Mucosa of rectum (tissue), 2 donors: ENCODE data around the gene STAT4.
"Not testable (repeated sequence)": the region's sequence is repeated elsewhere in the genome, so short reads cannot be mapped to it uniquely, and the experiment has no call there.

Experiments used
- H3K27ac ChIP-seq, 2 donors: one replicate each; pipeline ENCODE4 v1.7.0; 2013; ENCODE audit warnings: inconsistent platforms in 2 of 2, low read depth in 2 of 2, low read length in 2 of 2
- H3K27me3 ChIP-seq, 2 donors: one replicate each; pipeline ENCODE4 v1.7.0; 2013; ENCODE audit warnings: low read length in 2 of 2; ENCODE audit not compliant: control insufficient read depth in 2 of 2, insufficient read depth in 2 of 2
- H3K36me3 ChIP-seq, 2 donors: one replicate each; pipeline ENCODE4 v1.7.0; 2013; ENCODE audit warnings: low read length in 2 of 2; ENCODE audit not compliant: control insufficient read depth in 2 of 2, insufficient read depth in 2 of 2
- H3K4me1 ChIP-seq, 2 donors: one replicate each; pipeline ENCODE4 v1.7.0; 2013; ENCODE audit warnings: low read length in 2 of 2, mild to moderate bottlenecking in 1 of 2; ENCODE audit not compliant: control insufficient read depth in 2 of 2, insufficient read depth in 2 of 2
- H3K4me3 ChIP-seq, 2 donors: one replicate each; pipeline ENCODE4 v1.7.0; 2013; ENCODE audit warnings: low read length in 2 of 2
- H3K9ac ChIP-seq, 2 donors: one replicate each; pipeline ENCODE4 v1.7.0; 2013; ENCODE audit warnings: low read length in 2 of 2, low read depth in 1 of 2, mild to moderate bottlenecking in 1 of 2
- H3K9me3 ChIP-seq, 2 donors: one replicate each; pipeline ENCODE4 v1.7.0; 2013; ENCODE audit warnings: low read length in 2 of 2; ENCODE audit not compliant: control insufficient read depth in 2 of 2
- donor health status: healthy.
- donor health status: Normal muscosa, but diverticular disease.

The STAT4 gene

GRCh38 chr2:191001624-191002023, 149.2 kb downstream of the STAT4 start:
- H3K9ac ChIP-seq, result no peak overlapping the region
- H3K4me3 ChIP-seq, result no peak overlapping the region
- no peaks in the 10 kb centered on the region for H3K27me3 ChIP-seq
- no peak overlapping the region for H3K27ac ChIP-seq
- no peaks in the 10 kb centered on the region for H3K9me3 ChIP-seq
- peaks cover 93 to 94% of the 10 kb centered on the region in 2 donors for H3K36me3 ChIP-seq
- no peaks in the 10 kb centered on the region for H3K4me1 ChIP-seq

DNA sequence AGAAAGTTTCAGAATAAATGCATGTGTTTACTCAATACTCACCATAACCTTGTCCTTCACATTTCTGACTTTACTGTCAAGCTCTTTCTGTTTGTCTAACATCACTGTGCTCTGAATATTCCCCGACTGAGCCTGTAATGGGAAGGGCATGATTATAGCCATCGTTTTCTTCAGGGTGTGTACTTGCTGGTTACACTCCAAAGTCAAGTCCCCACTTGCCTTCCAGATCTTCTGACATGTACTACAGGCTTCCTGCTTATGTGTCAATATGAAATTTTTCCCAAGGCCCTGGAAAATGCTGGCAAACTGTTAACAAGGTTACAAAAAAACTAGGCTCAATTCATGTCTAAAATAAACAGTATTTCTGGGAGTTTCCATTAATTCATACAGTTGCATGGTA, 149.8 kb downstream of the STAT4 start:
- no peak overlapping the region for H3K27ac ChIP-seq
- no peaks in the 10 kb centered on the region for H3K9me3 ChIP-seq
- H3K9ac ChIP-seq, result no peak overlapping the region
- H3K36me3 ChIP-seq, result peaks cover 88 to 92% of the 10 kb centered on the region in 2 donors
- H3K4me3 ChIP-seq, result no peak overlapping the region
- no peaks in the 10 kb centered on the region for H3K4me1 ChIP-seq
- no peaks in the 10 kb centered on the region for H3K27me3 ChIP-seq

DNA sequence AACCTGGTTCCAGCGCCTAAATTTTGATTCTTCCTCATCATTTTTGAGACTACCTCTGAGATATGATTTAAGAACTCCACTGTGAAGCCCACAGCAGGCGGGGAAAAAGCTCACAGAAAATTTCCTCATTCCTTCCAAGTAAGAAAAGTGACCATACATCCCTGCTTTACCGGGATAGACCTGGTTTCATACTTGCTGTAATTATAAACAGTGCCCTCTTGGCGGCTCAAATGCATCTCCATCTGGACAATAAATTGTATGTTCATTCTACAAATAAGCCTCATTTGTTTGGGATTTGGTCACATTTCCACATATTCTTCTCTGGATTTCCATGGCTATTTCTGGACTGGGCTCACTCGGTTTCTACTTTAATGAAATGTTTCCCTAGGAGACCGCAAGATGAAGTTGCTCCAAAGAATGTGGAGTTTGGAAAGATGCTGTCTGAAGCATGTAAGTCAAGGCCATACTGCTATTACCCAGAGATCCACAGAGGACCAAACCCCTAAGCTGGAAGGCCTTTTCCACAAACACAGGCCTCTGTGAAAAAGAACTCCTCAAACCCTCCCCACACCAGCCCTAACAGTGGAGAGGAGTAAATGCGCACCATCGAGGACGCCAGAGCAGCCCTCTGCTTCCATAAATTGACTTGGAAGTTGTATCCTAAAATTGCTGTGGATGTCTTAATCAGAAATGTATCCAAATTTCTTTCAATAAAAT, 150.7 kb downstream of the STAT4 start:
- Histone ChIP-seq H3K27me3 (no peaks in the 10 kb centered on the region), H3K4me3 (no peak overlapping the region), H3K9ac (no peak overlapping the region), H3K4me1 (no peaks in the 10 kb centered on the region), H3K36me3 (peaks cover 88 to 92% of the 10 kb centered on the region in 2 donors), H3K27ac (no peak overlapping the region), H3K9me3 (no peaks in the 10 kb centered on the region)

DNA sequence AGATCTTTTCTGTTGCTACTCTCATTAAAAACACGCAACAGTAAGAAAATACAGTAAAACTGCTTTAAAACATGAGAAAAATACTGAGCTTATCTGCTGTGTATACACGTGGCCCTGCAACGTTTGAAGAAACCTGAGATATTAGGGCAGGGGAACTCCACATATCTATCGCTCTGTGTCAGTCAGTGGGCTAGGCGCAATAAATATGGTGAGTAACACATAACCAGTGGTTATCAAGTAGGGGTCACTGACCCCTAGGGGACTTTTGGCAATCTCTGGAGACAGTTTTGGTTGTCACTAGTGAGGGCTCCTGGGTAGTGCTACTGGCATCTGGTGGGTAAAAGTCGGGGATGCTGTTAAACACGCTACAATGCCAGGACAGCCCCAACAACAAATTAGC, 151.7 kb downstream of the STAT4 start:
- Histone ChIP-seq H3K4me3 (no peak overlapping the region), H3K27ac (no peak overlapping the region), H3K9ac (no peak overlapping the region), H3K36me3 (peaks cover 86 to 89% of the 10 kb centered on the region in 2 donors), H3K27me3 (no peaks in the 10 kb centered on the region), H3K4me1 (no peaks in the 10 kb centered on the region), H3K9me3 (no peaks in the 10 kb centered on the region)

DNA sequence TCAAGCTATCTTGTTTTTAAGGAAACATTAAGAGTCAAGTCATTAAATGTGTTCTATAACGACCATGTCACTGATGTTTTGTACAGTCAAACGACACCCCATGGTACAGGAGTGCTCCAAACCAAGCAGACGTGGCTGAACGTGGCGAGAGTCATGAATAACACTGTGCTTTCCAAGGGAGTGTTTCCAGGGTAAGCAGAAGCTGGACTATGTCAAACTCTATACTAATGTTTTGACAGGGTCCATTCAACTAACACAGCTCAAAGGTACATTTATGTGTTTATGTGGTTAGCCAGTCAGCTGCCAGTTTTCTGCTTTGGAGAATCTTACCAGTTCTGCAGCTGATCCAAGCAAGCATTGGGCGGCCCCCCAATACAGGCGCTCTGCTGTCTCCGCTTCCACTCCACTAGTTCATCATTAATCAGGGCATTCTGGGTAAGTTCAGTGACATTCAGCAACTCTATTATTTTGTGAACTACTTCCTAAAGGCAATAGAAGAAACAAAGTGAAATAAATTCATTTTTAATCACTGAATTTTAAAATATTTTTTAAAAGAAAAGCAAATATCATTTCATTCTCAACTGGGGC, 153.2 kb downstream of the STAT4 start:
- no peak overlapping the region for H3K4me3 ChIP-seq
- no peak overlapping the region for H3K9ac ChIP-seq
- H3K36me3 ChIP-seq, result peaks cover 85 to 88% of the 10 kb centered on the region in 2 donors
- H3K4me1 ChIP-seq, result no peaks in the 10 kb centered on the region
- no peak overlapping the region for H3K27ac ChIP-seq
- H3K9me3 ChIP-seq, result no peaks in the 10 kb centered on the region
- H3K27me3 ChIP-seq, result no peaks in the 10 kb centered on the region

DNA sequence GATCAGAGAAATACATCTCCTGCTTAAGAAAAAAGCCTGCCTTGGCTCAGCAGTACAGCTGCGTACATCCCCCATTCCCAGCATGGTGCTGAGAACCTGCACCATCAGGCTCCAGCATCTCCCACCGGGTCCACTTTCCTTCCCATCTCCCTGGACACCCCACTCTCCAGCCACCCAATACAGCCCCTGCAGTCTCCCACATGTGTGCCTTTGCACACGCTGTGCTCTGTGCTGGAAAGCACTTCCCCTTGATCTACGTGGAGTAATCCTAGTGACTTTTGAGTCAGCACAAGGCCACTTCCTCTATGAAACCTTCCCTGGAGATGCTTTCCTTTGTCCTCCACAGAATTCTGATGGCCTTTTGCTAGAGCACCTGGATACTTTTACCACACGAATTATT, 153.8 kb downstream of the STAT4 start:
- H3K27me3 ChIP-seq, result no peaks in the 10 kb centered on the region
- H3K4me3 ChIP-seq, result no peak overlapping the region
- H3K4me1 ChIP-seq, result no peaks in the 10 kb centered on the region
- no peak overlapping the region for H3K27ac ChIP-seq
- no peaks in the 10 kb centered on the region for H3K9me3 ChIP-seq
- no peak overlapping the region for H3K9ac ChIP-seq
- H3K36me3 ChIP-seq, result peaks cover 82 to 84% of the 10 kb centered on the region in 2 donors

- H3K9ac ChIP-seq, result no peak overlapping the region
- H3K4me3 ChIP-seq, result no peak overlapping the region
- no peaks in the 10 kb centered on the region for H3K27me3 ChIP-seq
- H3K36me3 ChIP-seq, result peaks cover 80 to 81% of the 10 kb centered on the region in 2 donors
- no peaks in the 10 kb centered on the region for H3K4me1 ChIP-seq
- H3K9me3 ChIP-seq, result no peaks in the 10 kb centered on the region
- no peak overlapping the region for H3K27ac ChIP-seq
These were observed 154.4 kb downstream of the STAT4 start for GRCh38 chr2:190996338-190996946.

DNA sequence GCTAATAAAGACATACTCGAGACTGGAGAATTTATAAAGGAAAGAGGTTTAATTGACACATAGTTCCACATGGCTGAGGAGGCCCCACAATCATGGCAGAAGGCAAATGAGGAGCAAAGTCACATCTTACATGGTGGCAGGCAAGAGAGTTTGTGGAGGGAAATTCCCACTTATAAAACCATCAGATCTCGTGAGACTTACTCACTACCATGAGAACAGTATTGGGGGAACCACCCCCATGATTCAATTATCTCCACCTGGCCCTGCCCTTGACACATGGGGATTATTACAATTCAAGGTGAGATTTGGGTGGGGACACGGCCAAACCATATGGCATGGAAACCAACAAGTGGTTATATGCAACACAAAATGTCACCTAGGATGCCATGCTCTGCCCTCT, 155.5 kb downstream of the STAT4 start:
- not testable (repeated sequence) for H3K4me1 ChIP-seq, H3K9ac ChIP-seq, H3K27me3 ChIP-seq, H3K9me3 ChIP-seq, H3K4me3 ChIP-seq, H3K27ac ChIP-seq
- peaks cover 80 to 81% of the 10 kb centered on the region in 2 donors for H3K36me3 ChIP-seq

DNA sequence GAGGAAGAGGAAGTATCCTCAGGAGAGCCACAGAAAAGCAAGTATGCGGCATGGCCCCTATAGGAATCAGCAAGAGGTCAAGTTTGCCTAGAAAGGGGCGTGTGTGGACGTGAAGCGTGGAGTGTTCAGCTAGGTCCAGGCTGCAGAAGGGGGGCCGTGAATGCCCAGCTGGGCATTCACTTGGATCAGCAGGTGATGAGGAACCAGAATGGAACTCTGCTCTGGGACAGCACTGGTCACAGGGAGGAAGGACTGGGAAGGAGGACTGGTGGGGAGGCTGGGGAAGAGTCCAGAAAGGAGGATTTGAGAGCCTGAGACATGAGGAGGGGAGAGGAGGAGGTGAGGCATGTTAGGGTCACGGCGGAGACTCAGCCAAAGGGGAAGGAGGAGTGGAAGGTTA, 156.6 kb downstream of the STAT4 start:
- Histone ChIP-seq H3K36me3 (peaks cover 78 to 79% of the 10 kb centered on the region in 2 donors), H3K27me3 (no peaks in the 10 kb centered on the region), H3K4me3 (no peak overlapping the region), H3K4me1 (no peaks in the 10 kb centered on the region), H3K27ac (no peak overlapping the region), H3K9me3 (no peaks in the 10 kb centered on the region), H3K9ac (no peak overlapping the region)

GRCh38 chr2:190993292-190993643, 157.5 kb downstream of the STAT4 start:
- Histone ChIP-seq H3K4me3 (no peak overlapping the region), H3K27ac (no peak overlapping the region), H3K27me3 (no peaks in the 10 kb centered on the region), H3K9ac (no peak overlapping the region), H3K36me3 (peaks cover 81 to 82% of the 10 kb centered on the region in 2 donors), H3K9me3 (no peaks in the 10 kb centered on the region), H3K4me1 (no peaks in the 10 kb centered on the region)
